ENCODE measurements around the gene CRYBG1. TPM values are rescaled to one million over a fixed set of nuclear protein-coding genes. Genes with fewer than 3 reads are reported as not detected.

CRYBG1 gene
- total RNA-seq, 1 donor from 2014 or later = 3.9 TPM

DNA sequence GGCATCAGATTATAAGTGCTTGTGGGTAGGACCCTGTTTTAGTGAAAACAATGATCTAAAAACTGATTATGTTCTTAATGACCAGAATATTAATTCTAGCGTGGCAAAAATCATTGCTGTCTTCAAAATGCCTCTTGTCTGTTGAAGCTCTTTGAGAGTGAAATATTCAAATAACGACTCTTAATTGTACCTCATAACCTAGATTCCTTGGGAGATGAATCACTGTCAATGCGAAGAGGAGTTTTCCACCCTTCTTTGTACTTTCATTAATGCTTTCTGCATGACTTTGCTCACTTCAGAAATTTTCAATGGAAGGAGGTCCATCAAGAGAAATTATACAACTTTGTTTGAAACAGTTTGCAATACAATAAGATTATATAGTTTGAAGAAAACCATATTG lies 71.5 kb downstream of the CRYBG1 start:
- H3K9me3 Mint-ChIP-seq (ENCODE audit: low read depth) = no peaks in the 10 kb centered on the region
- TF ChIP-seq, protein P1, sequence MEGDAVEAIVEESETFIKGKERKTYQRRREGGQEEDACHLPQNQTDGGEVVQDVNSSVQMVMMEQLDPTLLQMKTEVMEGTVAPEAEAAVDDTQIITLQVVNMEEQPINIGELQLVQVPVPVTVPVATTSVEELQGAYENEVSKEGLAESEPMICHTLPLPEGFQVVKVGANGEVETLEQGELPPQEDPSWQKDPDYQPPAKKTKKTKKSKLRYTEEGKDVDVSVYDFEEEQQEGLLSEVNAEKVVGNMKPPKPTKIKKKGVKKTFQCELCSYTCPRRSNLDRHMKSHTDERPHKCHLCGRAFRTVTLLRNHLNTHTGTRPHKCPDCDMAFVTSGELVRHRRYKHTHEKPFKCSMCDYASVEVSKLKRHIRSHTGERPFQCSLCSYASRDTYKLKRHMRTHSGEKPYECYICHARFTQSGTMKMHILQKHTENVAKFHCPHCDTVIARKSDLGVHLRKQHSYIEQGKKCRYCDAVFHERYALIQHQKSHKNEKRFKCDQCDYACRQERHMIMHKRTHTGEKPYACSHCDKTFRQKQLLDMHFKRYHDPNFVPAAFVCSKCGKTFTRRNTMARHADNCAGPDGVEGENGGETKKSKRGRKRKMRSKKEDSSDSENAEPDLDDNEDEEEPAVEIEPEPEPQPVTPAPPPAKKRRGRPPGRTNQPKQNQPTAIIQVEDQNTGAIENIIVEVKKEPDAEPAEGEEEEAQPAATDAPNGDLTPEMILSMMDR (IDR thresholded peaks at IDR 0.05) = no peak
- H3K27ac Mint-ChIP-seq (ENCODE audit: unreplicated experiment) = no peak overlapping the region
- H3K4me3 Mint-ChIP-seq (ENCODE audit: unreplicated experiment) = no peak overlapping the region
- H3K27me3 Mint-ChIP-seq (ENCODE audit: low read depth) = peaks cover 12% of the 10 kb centered on the region
- no peaks in the 10 kb centered on the region for H3K36me3 Mint-ChIP-seq (ENCODE audit: low read depth)
- DNase-seq (ENCODE audit: low spot score) = no peak
- no peaks in the 10 kb centered on the region for H3K4me1 Mint-ChIP-seq (ENCODE audit: low read depth)

DNA sequence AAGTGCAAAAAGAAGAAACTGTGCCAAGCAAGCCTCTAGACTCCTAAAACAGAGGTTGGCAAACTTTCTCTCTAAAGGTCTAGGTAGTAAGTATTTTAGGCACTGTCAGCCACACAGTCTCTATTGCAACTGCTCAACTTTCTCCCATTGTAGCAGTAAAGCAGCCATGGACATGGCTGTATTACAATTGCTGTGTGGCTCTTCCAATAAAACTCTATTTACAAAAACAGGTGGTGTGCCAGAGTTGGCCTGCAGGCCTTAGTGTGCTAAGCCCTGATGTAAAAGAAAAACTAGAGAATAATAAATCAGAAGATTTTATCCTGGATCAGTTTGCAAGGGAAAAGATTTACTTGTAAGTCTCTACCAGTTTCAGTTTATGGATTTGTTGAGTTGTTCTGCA lies 74.0 kb downstream of the CRYBG1 start:
- no peak for DNase-seq (ENCODE audit: low spot score)
- no peaks in the 10 kb centered on the region for H3K4me1 Mint-ChIP-seq (ENCODE audit: low read depth)
- TF ChIP-seq, protein P1 (IDR thresholded peaks at IDR 0.05) = no peak
- H3K27me3 Mint-ChIP-seq (ENCODE audit: low read depth) = peaks cover 17% of the 10 kb centered on the region
- no peaks in the 10 kb centered on the region for H3K9me3 Mint-ChIP-seq (ENCODE audit: low read depth)
- no peaks in the 10 kb centered on the region for H3K36me3 Mint-ChIP-seq (ENCODE audit: low read depth)
- H3K4me3 Mint-ChIP-seq (ENCODE audit: unreplicated experiment) = no peak overlapping the region
- H3K27ac Mint-ChIP-seq (ENCODE audit: unreplicated experiment) = no peak overlapping the region

DNA sequence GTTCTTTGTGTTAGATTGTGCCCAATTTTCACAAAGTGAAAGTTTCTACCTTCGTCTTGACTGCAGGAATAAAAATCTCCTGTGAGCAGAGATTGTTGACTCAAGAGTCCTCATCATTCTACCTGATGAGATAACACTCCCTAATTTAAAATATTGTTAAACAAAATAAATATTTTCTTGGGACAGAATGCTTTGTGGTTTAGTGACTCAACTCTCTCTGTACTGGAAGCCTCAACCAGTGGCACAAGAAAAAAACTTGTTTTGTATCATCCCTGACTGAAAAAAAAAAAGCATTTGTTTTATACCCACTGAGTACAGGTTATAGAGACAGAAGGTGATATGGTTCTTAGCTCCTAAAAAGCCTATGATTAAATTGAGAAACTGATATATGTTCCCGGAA lies 78.9 kb downstream of the CRYBG1 start:
- H3K4me1 Mint-ChIP-seq (ENCODE audit: low read depth) = no peaks in the 10 kb centered on the region
- H3K4me3 Mint-ChIP-seq (ENCODE audit: unreplicated experiment) = no peak overlapping the region
- H3K9me3 Mint-ChIP-seq (ENCODE audit: low read depth) = no peaks in the 10 kb centered on the region
- peaks cover 53% of the 10 kb centered on the region for H3K27me3 Mint-ChIP-seq (ENCODE audit: low read depth)
- no peak overlapping the region for H3K27ac Mint-ChIP-seq (ENCODE audit: unreplicated experiment)
- TF ChIP-seq, protein P1 (IDR thresholded peaks at IDR 0.05) = no peak
- no peak for DNase-seq (ENCODE audit: low spot score)
- H3K36me3 Mint-ChIP-seq (ENCODE audit: low read depth) = no peaks in the 10 kb centered on the region

DNA sequence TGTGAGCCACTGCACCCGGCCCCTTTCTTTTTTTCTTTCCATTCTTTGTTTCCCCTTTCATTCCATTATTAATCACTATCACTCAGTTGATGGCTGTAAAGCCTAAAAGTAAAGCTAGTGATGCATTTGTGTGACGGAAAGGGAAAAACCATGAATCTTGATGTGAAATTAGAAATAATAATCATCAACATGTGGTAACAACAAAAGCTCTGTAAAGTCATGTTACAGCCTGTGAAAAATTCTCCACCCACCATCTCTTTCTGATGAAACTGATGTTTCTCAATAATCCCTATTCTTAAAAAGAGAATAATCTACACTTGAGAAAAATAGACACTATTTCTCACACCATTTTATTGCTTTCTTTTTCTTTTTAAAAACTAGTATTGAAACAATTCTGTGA lies 80.0 kb downstream of the CRYBG1 start:
- Mint-ChIP-seq H3K36me3 (ENCODE audit: low read depth) (no peaks in the 10 kb centered on the region), H3K4me3 (ENCODE audit: unreplicated experiment) (no peak overlapping the region), H3K9me3 (ENCODE audit: low read depth) (no peaks in the 10 kb centered on the region), H3K27ac (ENCODE audit: unreplicated experiment) (no peak overlapping the region), H3K27me3 (ENCODE audit: low read depth) (peaks cover 56% of the 10 kb centered on the region), H3K4me1 (ENCODE audit: low read depth) (no peaks in the 10 kb centered on the region)
- no peak for DNase-seq (ENCODE audit: low spot score)
- TF ChIP-seq, protein P1 (IDR thresholded peaks at IDR 0.05) = no peak

DNA sequence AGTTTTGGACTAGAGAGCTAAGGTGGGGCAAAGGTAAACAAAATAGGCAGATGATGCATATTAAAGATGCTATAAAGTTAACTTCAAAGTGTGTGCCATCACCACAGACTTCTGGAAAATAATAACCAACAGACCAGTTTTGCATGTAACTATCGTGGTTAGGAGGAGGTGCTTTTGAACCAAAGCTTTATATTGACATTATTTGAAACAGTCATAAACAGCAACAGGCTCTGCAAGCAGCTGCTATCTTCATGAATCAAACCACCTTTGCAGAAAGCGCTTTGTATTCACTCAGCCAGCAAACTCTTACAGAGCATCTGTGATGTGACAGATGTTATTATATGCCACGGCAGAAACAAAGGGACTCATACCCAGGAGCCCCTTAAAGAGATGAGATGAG lies 81.9 kb downstream of the CRYBG1 start:
- TF ChIP-seq, protein P1 (IDR thresholded peaks at IDR 0.05) = no peak

More for the DNA sequence above, 81.9 kb downstream of the CRYBG1 start:
- no peak overlapping the region for H3K4me3 Mint-ChIP-seq (ENCODE audit: unreplicated experiment)
- H3K27me3 Mint-ChIP-seq (ENCODE audit: low read depth) = peaks cover 56% of the 10 kb centered on the region
- H3K9me3 Mint-ChIP-seq (ENCODE audit: low read depth) = no peaks in the 10 kb centered on the region
- no peak for DNase-seq (ENCODE audit: low spot score)
- no peaks in the 10 kb centered on the region for H3K4me1 Mint-ChIP-seq (ENCODE audit: low read depth)
- no peak overlapping the region for H3K27ac Mint-ChIP-seq (ENCODE audit: unreplicated experiment)
- H3K36me3 Mint-ChIP-seq (ENCODE audit: low read depth) = no peaks in the 10 kb centered on the region
